NOMO-1 treated with dmso at 0.1 percent for 144 hours (cell line): ENCODE measurements around the gene TBXT.
"Not testable (repeated sequence)": the region's sequence is repeated elsewhere in the genome, so short reads cannot be mapped to it uniquely, and the experiment has no call there.

Source experiments
- DNase-seq: peaks from one replicate; lab custom pipeline; 2025; ENCODE audit not compliant: unreplicated experiment; lab: John Stamatoyannopoulos, UW

Gene TBXT

GRCh38 chr6:166167801-166168615 lies at the start of gene TBXT:
Gene TBXT (minus strand): TSS chr6:166167851. CDS start chr6:166167591, 260 bp downstream.
- DNase-seq = no peak

- DNase-seq = no peak
Observed at GRCh38 chr6:166207284-166207561, 39.6 kb upstream of the TBXT start.

- no peak for DNase-seq
Observed at GRCh38 chr6:166206510-166207283, 39.0 kb upstream of the TBXT start.

GRCh38 chr6:166206066-166206465 lies 38.4 kb upstream of the TBXT start:
- DNase-seq = no peak

GRCh38 chr6:166204852-166205650 lies 37.4 kb upstream of the TBXT start:
- DNase-seq = no peak

- no peak for DNase-seq
Observed at GRCh38 chr6:166203641-166204222, 36.1 kb upstream of the TBXT start.

GRCh38 chr6:166203003-166203640 lies 35.5 kb upstream of the TBXT start:
- DNase-seq = no peak

- DNase-seq = peak; percentile 8
Observed at GRCh38 chr6:166202321-166202733, 34.7 kb upstream of the TBXT start.

- DNase-seq = no peak
Observed at GRCh38 chr6:166201878-166202277, 34.2 kb upstream of the TBXT start.

- no peak for DNase-seq
Observed at GRCh38 chr6:166197361-166197760, 29.7 kb upstream of the TBXT start.

- DNase-seq = no peak
Observed at GRCh38 chr6:166195860-166196238, 28.2 kb upstream of the TBXT start.

GRCh38 chr6:166194914-166195859 lies 27.5 kb upstream of the TBXT start:
- peak; percentile 18 for DNase-seq

GRCh38 chr6:166192557-166192956 lies 24.9 kb upstream of the TBXT start:
- DNase-seq = no peak

- no peak for DNase-seq
Observed at GRCh38 chr6:166192136-166192535, 24.5 kb upstream of the TBXT start.

- DNase-seq = no peak
Observed at GRCh38 chr6:166179704-166180103, 12.1 kb upstream of the TBXT start.

GRCh38 chr6:166176106-166176505 lies 8.5 kb upstream of the TBXT start:
- no peak for DNase-seq

- DNase-seq = not testable (repeated sequence)
Observed at GRCh38 chr6:166175093-166175492, 7.4 kb upstream of the TBXT start.

- DNase-seq = no peak
Observed at GRCh38 chr6:166174031-166174430, 6.4 kb upstream of the TBXT start.

GRCh38 chr6:166173281-166173951 lies 5.8 kb upstream of the TBXT start:
- DNase-seq = no peak
